HG03565 (cell line): ENCODE measurements around the gene TMEM135.
"Not testable (repeated sequence)": the region's sequence is repeated elsewhere in the genome, so short reads cannot be mapped to it uniquely, and the experiment has no call there.

Experiments
- ATAC-seq: cut with Tn5 transposase; IDR thresholded peaks from one replicate; pipeline ENCODE4 v1.9.1; 2021; ENCODE audit warnings: mild to moderate bottlenecking, moderate library complexity; ENCODE audit not compliant: unreplicated experiment

Gene TMEM135

DNA sequence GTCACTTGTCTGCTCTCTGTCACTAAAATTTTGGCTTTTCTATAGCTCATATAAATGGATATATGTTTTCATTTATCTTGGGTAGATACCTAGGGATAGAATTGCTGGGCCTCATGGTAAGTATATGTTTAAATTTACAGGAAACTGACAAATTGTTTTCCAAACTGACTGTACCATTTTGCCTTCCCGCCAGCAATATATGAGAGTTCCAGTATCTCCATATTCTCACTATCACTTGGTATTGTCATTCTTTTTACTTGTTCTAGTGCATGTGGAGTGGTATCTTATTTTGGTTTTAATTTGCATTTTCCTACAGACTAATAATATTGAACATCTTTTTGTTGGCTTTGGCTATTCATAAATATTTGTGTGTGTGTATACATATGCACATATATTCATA lies 101.7 kb downstream of the TMEM135 start:
- no peak for ATAC-seq

DNA sequence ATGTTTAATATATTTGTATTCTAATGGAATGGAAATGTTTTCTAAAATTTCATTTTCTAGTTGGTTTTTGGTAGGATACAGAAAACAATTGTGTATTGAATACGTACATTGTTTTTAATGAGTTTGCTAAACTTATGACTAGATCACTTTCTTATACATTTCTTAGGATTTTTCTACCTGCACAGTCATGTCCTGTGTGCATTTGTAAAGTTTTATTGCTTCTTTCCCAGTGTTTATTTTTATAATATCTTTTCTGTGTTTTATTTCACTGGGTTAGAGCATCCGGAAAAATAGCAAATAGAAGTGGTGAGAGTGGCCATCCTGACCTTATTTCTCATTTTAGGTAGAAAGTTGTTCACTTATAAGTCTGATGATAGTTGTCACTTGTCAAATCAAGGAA lies 103.6 kb downstream of the TMEM135 start:
- ATAC-seq, result no peak

DNA sequence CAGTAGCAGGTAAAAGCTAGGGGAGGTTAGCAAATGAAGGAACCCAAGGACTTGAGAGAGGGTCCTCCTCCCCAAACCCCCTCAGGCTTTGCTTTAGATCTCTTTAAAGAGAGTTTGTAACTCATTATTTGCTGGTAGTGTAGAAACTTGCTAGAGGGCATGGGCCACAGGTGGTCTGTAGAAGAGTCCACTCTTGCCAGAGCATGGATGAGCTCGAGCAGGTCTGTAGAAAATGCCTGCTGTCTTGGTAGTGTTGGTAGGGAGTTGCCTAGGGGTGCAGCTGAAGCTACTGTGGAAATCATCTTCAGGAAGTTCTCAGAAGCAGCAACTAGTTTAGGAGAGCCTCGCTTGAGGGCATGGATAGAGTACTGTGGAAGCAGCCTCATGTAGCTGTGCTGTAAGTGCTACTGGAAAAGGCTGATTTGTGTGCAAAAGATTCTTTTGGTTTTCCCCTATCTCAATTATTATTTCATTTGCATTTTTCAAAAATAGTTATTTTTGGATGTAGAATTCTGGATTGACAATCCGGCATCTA lies 104.3 kb downstream of the TMEM135 start:
- no peak for ATAC-seq

DNA sequence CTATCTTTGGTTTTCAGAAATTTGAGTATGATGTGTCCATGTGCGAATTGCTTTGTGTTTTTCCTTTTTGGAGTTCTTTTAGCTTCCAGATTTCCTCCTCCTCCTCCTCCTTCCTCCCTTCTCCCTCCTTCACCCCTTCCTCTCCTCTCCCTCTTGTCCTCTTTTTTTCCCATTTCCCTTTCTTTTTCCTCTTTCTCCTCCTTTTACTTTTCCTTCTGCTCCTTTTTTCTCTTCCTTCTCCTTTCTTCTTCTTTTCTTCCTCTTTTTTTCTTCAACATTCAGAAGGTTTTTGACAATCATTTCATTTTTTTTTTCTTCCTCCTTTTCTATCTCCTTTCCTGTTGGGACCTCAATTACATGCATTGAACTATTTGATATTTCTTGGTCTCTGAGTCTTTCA lies 104.9 kb downstream of the TMEM135 start:
- no peak for ATAC-seq

DNA sequence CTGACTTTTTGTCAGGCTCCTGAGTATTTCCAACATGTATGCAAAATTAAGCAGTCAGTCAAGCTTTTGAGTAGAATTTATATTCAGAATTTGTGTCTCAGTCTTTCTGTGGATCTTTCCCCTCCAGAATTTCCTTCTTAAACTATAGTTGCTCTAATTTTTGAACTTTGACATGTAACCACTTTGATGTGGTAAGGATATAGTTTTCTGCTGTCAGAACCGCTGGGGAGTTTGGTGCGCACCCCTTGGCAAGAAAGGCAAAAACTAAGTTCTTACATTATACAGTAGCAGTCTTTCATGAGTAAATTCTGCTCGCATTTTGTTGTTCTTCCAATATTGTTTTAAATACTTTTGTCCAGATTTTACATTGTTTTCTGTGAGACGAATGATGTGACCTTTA lies 105.9 kb downstream of the TMEM135 start:
- ATAC-seq, result no peak

GRCh38 chr11:87144252-87144651 lies 106.5 kb downstream of the TMEM135 start:
- no peak for ATAC-seq

GRCh38 chr11:87148749-87149148 lies 111.0 kb downstream of the TMEM135 start:
- ATAC-seq, result no peak

- not testable (repeated sequence) for ATAC-seq
Measured at GRCh38 chr11:87149782-87150181, 112.0 kb downstream of the TMEM135 start.

DNA sequence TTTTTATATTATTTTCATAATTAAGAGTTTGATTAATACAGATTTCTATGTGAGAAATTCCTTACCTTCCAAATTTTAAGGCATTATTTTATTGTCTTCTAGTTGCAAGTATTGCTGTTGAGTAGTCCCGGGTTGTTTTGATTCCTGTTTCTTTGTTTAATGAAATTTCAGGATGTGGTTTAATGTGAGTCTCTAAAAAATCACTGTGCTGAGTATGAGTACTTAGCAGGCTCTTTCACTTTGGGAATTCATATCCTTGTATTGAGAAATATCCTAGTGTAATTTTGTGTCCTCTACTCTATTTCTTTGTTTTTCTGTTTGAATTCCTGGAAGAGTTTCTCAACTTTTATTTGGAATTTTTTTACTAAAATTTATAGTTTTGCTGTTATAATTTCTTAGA lies 113.2 kb downstream of the TMEM135 start:
- no peak for ATAC-seq

- no peak for ATAC-seq
Measured at GRCh38 chr11:87154246-87154645, 116.5 kb downstream of the TMEM135 start.

DNA sequence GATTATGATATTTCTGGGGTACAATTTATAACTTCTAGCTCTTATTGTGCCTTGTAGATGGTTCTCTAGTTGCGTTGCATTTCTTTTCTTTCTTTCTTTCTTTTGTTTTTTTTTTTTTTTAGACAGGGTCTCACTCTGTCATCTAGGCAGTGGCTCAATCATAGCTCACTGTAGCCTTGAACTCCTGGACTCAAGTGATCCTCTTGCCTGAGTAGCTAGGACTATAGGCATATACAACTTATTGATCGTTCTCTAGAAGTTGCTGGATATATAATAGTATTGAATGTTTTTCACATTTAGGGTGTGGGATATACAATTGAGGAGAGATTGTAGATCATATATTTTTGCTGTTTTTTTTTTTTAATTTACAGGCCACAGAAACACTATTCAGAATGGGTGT lies 119.2 kb downstream of the TMEM135 start:
- ATAC-seq, result no peak

GRCh38 chr11:87169076-87169475 lies 131.3 kb downstream of the TMEM135 start:
- ATAC-seq, result not testable (repeated sequence)

- ATAC-seq, result no peak
Measured at GRCh38 chr11:87173185-87174039, 135.7 kb downstream of the TMEM135 start.

GRCh38 chr11:87174870-87175269 lies 137.1 kb downstream of the TMEM135 start:
- no peak for ATAC-seq

- ATAC-seq, result no peak
Measured at GRCh38 chr11:87176044-87176443, 138.3 kb downstream of the TMEM135 start.

GRCh38 chr11:87179621-87180020 lies 141.9 kb downstream of the TMEM135 start:
- no peak for ATAC-seq

DNA sequence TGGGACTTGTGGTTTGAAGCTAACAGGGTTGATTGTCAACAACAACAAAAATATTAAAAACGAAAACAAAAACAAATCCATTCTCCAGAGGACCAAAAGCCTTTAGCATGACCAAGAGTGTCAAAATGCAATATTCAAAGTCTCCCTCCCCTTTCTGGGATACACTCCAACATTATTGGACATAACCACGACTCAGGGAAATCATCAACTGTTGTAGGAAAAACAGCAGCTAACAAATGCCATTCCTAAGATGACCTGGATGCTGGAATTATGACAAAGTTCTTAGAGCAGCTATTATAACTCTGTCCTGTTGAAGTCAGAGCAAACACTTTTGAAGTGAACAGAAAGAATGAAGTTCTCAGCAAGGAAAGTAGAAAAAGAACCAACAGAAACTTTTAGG lies 143.0 kb downstream of the TMEM135 start:
- no peak for ATAC-seq

- ATAC-seq, result no peak
Measured at GRCh38 chr11:87181143-87181542, 143.4 kb downstream of the TMEM135 start.

GRCh38 chr11:87185228-87185627 lies 147.5 kb downstream of the TMEM135 start:
- ATAC-seq, result no peak

- no peak for ATAC-seq
Measured at GRCh38 chr11:87187076-87187475, 149.3 kb downstream of the TMEM135 start.

- no peak for ATAC-seq
Measured at GRCh38 chr11:87187930-87188329, 150.2 kb downstream of the TMEM135 start.

DNA sequence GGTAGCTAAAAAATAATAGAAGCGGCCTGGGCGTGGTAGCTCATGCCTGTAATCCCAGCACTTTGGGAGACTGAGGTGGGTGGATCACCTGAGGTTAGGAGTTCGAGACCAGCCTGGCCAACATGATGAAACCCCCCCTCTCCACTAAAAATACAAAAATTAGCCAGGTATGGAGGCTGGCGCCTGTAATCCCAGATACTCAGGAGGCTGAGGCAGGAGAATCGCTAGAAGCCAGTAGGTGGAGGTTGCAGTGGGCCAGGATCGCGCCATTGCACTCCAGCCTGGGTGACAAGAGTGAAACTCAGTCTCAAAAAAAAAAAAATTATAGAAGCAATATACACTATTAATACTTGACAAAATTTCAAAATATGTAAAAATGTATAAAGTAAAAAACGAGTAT lies 150.7 kb downstream of the TMEM135 start:
- not testable (repeated sequence) for ATAC-seq

DNA sequence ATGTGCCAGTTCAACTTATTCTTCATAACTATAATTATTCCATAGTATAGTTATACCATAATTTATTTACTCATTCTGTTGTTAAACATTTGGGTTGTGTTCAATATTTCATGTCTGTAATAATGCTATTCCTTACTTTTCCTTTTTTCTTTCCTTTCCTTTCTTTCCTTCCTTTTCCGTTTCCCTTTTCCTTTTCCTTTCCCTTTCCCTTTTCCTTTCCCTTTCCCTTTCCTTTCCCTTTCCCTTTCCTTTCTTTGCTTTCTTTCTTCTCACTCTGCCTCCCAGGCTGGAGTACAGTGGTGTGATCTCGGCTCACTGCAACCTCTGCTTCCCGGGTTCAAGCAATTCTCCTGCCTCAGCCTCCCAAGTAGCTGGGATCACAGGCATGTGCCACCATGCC lies 151.2 kb downstream of the TMEM135 start:
- not testable (repeated sequence) for ATAC-seq
